A673 (cell line): ENCODE results near the gene EGLN1. TPM values are rescaled to one million over a fixed set of nuclear protein-coding genes. Genes with fewer than 3 reads are reported as not detected.

ENCODE experiments used
- BruUV-seq: library from RNA; stranded (reverse); fragments of 400-500 nt; replicated peaks from 2 replicates; lab custom pipeline; 2021; lab: Mats Ljungman, UMichigan
- CTCF ChIA-PET: fragments of 300-600 bp; sonication (Branson Sonifier 250); formaldehyde crosslinking; loops from one replicate; lab custom pipeline; 2022; ENCODE audit warnings: antibody characterized with exemption; lab: Charles Lee
- POLR2A ChIA-PET: fragments of 300-600 bp; sonication (Branson Sonifier 250); formaldehyde crosslinking; loops from one replicate; lab custom pipeline; 2022; ENCODE audit warnings: antibody characterized with exemption; ENCODE audit not compliant: low non-redundant PET; lab: Charles Lee
- DNase-seq: peaks from one replicate; pipeline ENCODE4 v3.0.0-alpha.2; 2015; ENCODE audit warnings: low spot score
- H3K27ac ChIP-seq: fragments of 200-600 bp; sonication (generic); 2 replicates; pipeline ENCODE4 v1.5.1; 2016; ENCODE audit warnings: mixed run types, low read depth, mild to moderate bottlenecking, mixed read lengths, antibody characterized with exemption, low read length; ENCODE audit not compliant: poor library complexity, severe bottlenecking
- H3K27me3 ChIP-seq: fragments of 200-600 bp; sonication (generic); replicated peaks from 2 replicates; pipeline ENCODE4 v1.6.1; 2017; ENCODE audit warnings: mixed run types, low read depth, mild to moderate bottlenecking, mixed read lengths, antibody characterized with exemption, low read length; ENCODE audit not compliant: insufficient read depth, poor library complexity
- H3K36me3 ChIP-seq: fragments of 200-600 bp; sonication (generic); 2 replicates; pipeline ENCODE4 v1.6.1; 2016; ENCODE audit warnings: mixed run types, mild to moderate bottlenecking, mixed read lengths, antibody characterized with exemption, low read length; ENCODE audit not compliant: insufficient read depth, poor library complexity, severe bottlenecking
- H3K4me1 ChIP-seq: fragments of 200-600 bp; sonication (generic); 2 replicates; pipeline ENCODE4 v1.6.1; 2017; ENCODE audit warnings: mixed run types, mild to moderate bottlenecking, mixed read lengths, antibody characterized with exemption, low read length; ENCODE audit not compliant: insufficient read depth, poor library complexity, severe bottlenecking
- H3K4me3 ChIP-seq: fragments of 200-600 bp; sonication (generic); 2 replicates; pipeline ENCODE4 v1.5.1; 2016; ENCODE audit warnings: low read depth, mixed run types, mild to moderate bottlenecking, mixed read lengths, low read length; ENCODE audit not compliant: poor library complexity, severe bottlenecking
- H3K9me3 ChIP-seq: fragments of 200-600 bp; sonication (generic); 2 replicates; pipeline ENCODE4 v1.6.1; 2016; ENCODE audit warnings: mixed run types, low read depth, mild to moderate bottlenecking, mixed read lengths, antibody characterized with exemption, low read length; ENCODE audit not compliant: poor library complexity, severe bottlenecking
- CTCF ChIP-seq: fragments of 300-800, 200-600 bp; sonication (generic); conservative IDR thresholded peaks from 2 replicates; pipeline ENCODE4 v1.5.1; 2017; ENCODE audit warnings: low read depth, mild to moderate bottlenecking, antibody characterized with exemption, low read length, moderate library complexity, mixed read lengths
- EZH2 ChIP-seq: fragments of 200-600 bp; sonication (generic); IDR thresholded peaks from 2 replicates; pipeline ENCODE4 v1.6.1; 2017; ENCODE audit warnings: borderline replicate concordance, low read depth, mild to moderate bottlenecking, mixed read lengths, antibody characterized with exemption, low read length; ENCODE audit not compliant: poor library complexity, severe bottlenecking
- intact Hi-C: fragments of 100-400 bp; cut with micrococcal nuclease; formaldehyde crosslinking; loops from one replicate; pipeline ENCODE4 v1.10.0; 2022; ENCODE audit not compliant: unreplicated experiment
- total RNA-seq: library from RNA; stranded (reverse); gene quantifications from 2 replicates; pipeline ENCODE4 v1.2.3, GENCODE V29; 2021

EGLN1 gene
- total RNA-seq, 1 experiment from 2014 or later = 30.4 TPM

GRCh38 chr1:231387770-231388669 lies 34.1 kb downstream of the EGLN1 start:
- peak; percentile 77 for DNase-seq
- no peaks in the 10 kb centered on the region for H3K9me3 ChIP-seq
- no peaks in the 10 kb centered on the region for H3K36me3 ChIP-seq
- no peaks in the 10 kb centered on the region for H3K27me3 ChIP-seq
- H3K4me1 ChIP-seq = peaks cover 10% of the 10 kb centered on the region
- H3K4me3 ChIP-seq = no peak overlapping the region
- intact Hi-C loops = no loop called here
- POLR2A ChIA-PET = interaction anchor here (1.0 kb wide), 1 partner anchor 50 kb away, joined by 3 read pairs; the partner anchor contains the start of gene SPRTN
- BruUV-seq = no TSS peak
- H3K27ac ChIP-seq = peak overlapping the region; percentile 14
- TF ChIP-seq EZH2 = no peak
- TF ChIP-seq CTCF = no peak
- CTCF ChIA-PET = no interaction called here

GRCh38 chr1:231386466-231386865 lies 35.6 kb downstream of the EGLN1 start:
- H3K27ac ChIP-seq = no peak overlapping the region
- H3K9me3 ChIP-seq = no peaks in the 10 kb centered on the region
- no TSS peak for BruUV-seq
- ChIA-PET POLR2A (no interaction called here), CTCF (no interaction called here)
- intact Hi-C loops = no loop called here
- H3K27me3 ChIP-seq = no peaks in the 10 kb centered on the region
- no peaks in the 10 kb centered on the region for H3K36me3 ChIP-seq
- TF ChIP-seq EZH2 (no peak), CTCF (no peak)
- H3K4me1 ChIP-seq = peaks cover 24% of the 10 kb centered on the region
- no peak overlapping the region for H3K4me3 ChIP-seq
- DNase-seq = no peak

GRCh38 chr1:231385416-231385748 lies 36.7 kb downstream of the EGLN1 start:
- H3K9me3 ChIP-seq = no peaks in the 10 kb centered on the region
- H3K4me1 ChIP-seq = peaks cover 24% of the 10 kb centered on the region
- intact Hi-C loops = no loop called here
- ChIA-PET CTCF (no interaction called here), POLR2A (no interaction called here)
- no peak overlapping the region for H3K4me3 ChIP-seq
- no peak overlapping the region for H3K27ac ChIP-seq
- no peaks in the 10 kb centered on the region for H3K36me3 ChIP-seq
- no peaks in the 10 kb centered on the region for H3K27me3 ChIP-seq
- TF ChIP-seq CTCF = no peak
- no peak for TF ChIP-seq EZH2
- DNase-seq = no peak
- BruUV-seq = no TSS peak
